WTC11 (cell line): ENCODE data around the gene USP13. TPM values are rescaled to one million over a fixed set of nuclear protein-coding genes. Genes with fewer than 3 reads are reported as not detected.
A peak's percentile ranks its signal among the peaks of the same experiment; 100 is the strongest.

Experiments used
- ATAC-seq: fragments of 200-7000 bp; cut with Tn5 transposase; 2 replicates; pipeline ENCODE4 v1.10.0; 2021; ENCODE audit warnings: mild to moderate bottlenecking, moderate library complexity
- CTCF ChIA-PET: fragments of 300-600 bp; sonication (Branson Sonifier 250); formaldehyde crosslinking; loops from one replicate; lab custom pipeline; 2021; ENCODE audit warnings: antibody characterized with exemption; lab: Charles Lee
- POLR2A ChIA-PET: fragments of 350-600 bp; sonication (Branson Sonifier 250); formaldehyde crosslinking; loops from one replicate; lab custom pipeline; 2021; ENCODE audit warnings: antibody characterized with exemption; lab: Charles Lee
- DNase-seq: peaks from one replicate; pipeline ENCODE4 v3.0.0; 2021; ENCODE audit warnings: low spot score
- H3K27ac Mint-ChIP-seq: 2 replicates; pipeline ENCODE4 v1.8.0; 2021; ENCODE audit warnings: mixed read lengths
- H3K27me3 Mint-ChIP-seq: 2 replicates; pipeline ENCODE4 v1.8.0; 2021; ENCODE audit warnings: low read depth, mild to moderate bottlenecking, moderate library complexity, mixed read lengths
- H3K36me3 Mint-ChIP-seq: 2 replicates; pipeline ENCODE4 v1.8.0; 2021; ENCODE audit warnings: mixed read lengths
- H3K4me1 Mint-ChIP-seq: 2 replicates; pipeline ENCODE4 v1.8.0; 2022; ENCODE audit warnings: mixed read lengths
- H3K4me3 Mint-ChIP-seq: 2 replicates; pipeline ENCODE4 v1.8.0; 2021; ENCODE audit warnings: mild to moderate bottlenecking, moderate library complexity, mixed read lengths
- H3K9me3 Mint-ChIP-seq: 2 replicates; pipeline ENCODE4 v1.8.0; 2021; ENCODE audit warnings: mixed read lengths
- ESRRA ChIP-seq: sonication (generic); formaldehyde crosslinking; IDR thresholded peaks from 2 replicates; pipeline ENCODE4 v1.8.1; 2022; ENCODE audit warnings: mild to moderate bottlenecking, missing genetic modification reagents, borderline replicate concordance
- FOXP1 ChIP-seq: sonication (generic); formaldehyde crosslinking; IDR thresholded peaks from 2 replicates; pipeline ENCODE4 v1.8.0; 2022; ENCODE audit warnings: missing genetic modification reagents, mild to moderate bottlenecking, moderate library complexity, borderline replicate concordance
- HMGA2 ChIP-seq: fragments of 250-450 bp; sonication (Bioruptor Pico); IDR thresholded peaks from 2 replicates; pipeline ENCODE4 v1.4.0; 2021; ENCODE audit warnings: mild to moderate bottlenecking, moderate library complexity
- NFYB ChIP-seq: sonication (generic); formaldehyde crosslinking; conservative IDR thresholded peaks from 2 replicates; pipeline ENCODE4 v1.8.0; 2022; ENCODE audit warnings: low read depth, missing genetic modification reagents
- NR1H2 ChIP-seq: sonication (generic); formaldehyde crosslinking; IDR thresholded peaks from 2 replicates; pipeline ENCODE4 v1.9.0; 2021; ENCODE audit warnings: mild to moderate bottlenecking, moderate library complexity, missing genetic modification reagents
- PRRX2 ChIP-seq: fragments of 250-450 bp; sonication (Bioruptor Pico); IDR thresholded peaks from 2 replicates; pipeline ENCODE4 v1.8.0; 2021; ENCODE audit warnings: mild to moderate bottlenecking
- RORB ChIP-seq: fragments of 250-450 bp; sonication (Bioruptor Pico); IDR thresholded peaks from 2 replicates; pipeline ENCODE4 v1.9.0; 2021; ENCODE audit warnings: mild to moderate bottlenecking
- SOX15 ChIP-seq: fragments of 250-450 bp; sonication (Bioruptor Pico); IDR thresholded peaks from 2 replicates; pipeline ENCODE4 v1.9.0; 2021; ENCODE audit warnings: mild to moderate bottlenecking
- TEAD1 ChIP-seq: sonication (generic); formaldehyde crosslinking; IDR thresholded peaks from 2 replicates; pipeline ENCODE4 v1.8.0; 2022; ENCODE audit warnings: mild to moderate bottlenecking, missing genetic modification reagents
- ZNF138 ChIP-seq: sonication (generic); formaldehyde crosslinking; conservative IDR thresholded peaks from 2 replicates; pipeline ENCODE4 v1.8.1; 2022; ENCODE audit warnings: mild to moderate bottlenecking, moderate library complexity, missing genetic modification reagents
- ZNF232 ChIP-seq: sonication (generic); formaldehyde crosslinking; IDR thresholded peaks from 2 replicates; pipeline ENCODE4 v1.8.0; 2022; ENCODE audit warnings: mild to moderate bottlenecking, missing genetic modification reagents
- ZNF423 ChIP-seq: fragments of 250-450 bp; sonication (Bioruptor Pico); IDR thresholded peaks from 2 replicates; pipeline ENCODE4 v2.1.2; 2022; ENCODE audit warnings: mild to moderate bottlenecking, moderate library complexity
- ZNF671 ChIP-seq: fragments of 250-450 bp; sonication (Bioruptor Pico); IDR thresholded peaks from 2 replicates; pipeline ENCODE4 v1.8.0; 2021; ENCODE audit warnings: mild to moderate bottlenecking
- total RNA-seq: library from RNA; stranded (reverse); gene quantifications from 3 replicates; pipeline ENCODE4 v1.2.3, GENCODE V29; 2021
- TF ChIP-seq, protein P1 (sequence below): sonication (generic); formaldehyde crosslinking; IDR thresholded peaks from 2 replicates; pipeline ENCODE4 v1.8.1; 2023; ENCODE audit warnings: mild to moderate bottlenecking, missing genetic modification reagents, moderate library complexity
- TF ChIP-seq, protein P2 (sequence below): sonication (generic); formaldehyde crosslinking; IDR thresholded peaks from 2 replicates; pipeline ENCODE4 v1.8.1; 2023; ENCODE audit warnings: mild to moderate bottlenecking, missing genetic modification reagents
- TF ChIP-seq, protein P3 (sequence below): sonication (generic); formaldehyde crosslinking; IDR thresholded peaks from 2 replicates; pipeline ENCODE4 v1.8.1; 2023; ENCODE audit warnings: mild to moderate bottlenecking, moderate library complexity, missing genetic modification reagents
- TF ChIP-seq, protein P4 (sequence below): sonication (generic); formaldehyde crosslinking; IDR thresholded peaks from 2 replicates; pipeline ENCODE4 v1.8.1; 2023; ENCODE audit warnings: mild to moderate bottlenecking, missing genetic modification reagents
- TF ChIP-seq, protein P5 (sequence below): sonication (generic); formaldehyde crosslinking; IDR thresholded peaks from 2 replicates; pipeline ENCODE4 v1.8.1; 2022; ENCODE audit warnings: mild to moderate bottlenecking, missing genetic modification reagents, moderate library complexity, borderline replicate concordance
- TF ChIP-seq, protein P6 (sequence below): sonication (generic); formaldehyde crosslinking; IDR thresholded peaks from 2 replicates; pipeline ENCODE4 v1.8.1; 2022; ENCODE audit warnings: mild to moderate bottlenecking, moderate library complexity, missing genetic modification reagents
- TF ChIP-seq, protein P7 (sequence below): fragments of 250-450 bp; sonication (Bioruptor Pico); IDR thresholded peaks from 2 replicates; pipeline ENCODE4 v1.9.0; 2021; ENCODE audit warnings: mild to moderate bottlenecking

Gene USP13
- total RNA-seq, 1 experiment from 2014 or later = 26.8 TPM

DNA sequence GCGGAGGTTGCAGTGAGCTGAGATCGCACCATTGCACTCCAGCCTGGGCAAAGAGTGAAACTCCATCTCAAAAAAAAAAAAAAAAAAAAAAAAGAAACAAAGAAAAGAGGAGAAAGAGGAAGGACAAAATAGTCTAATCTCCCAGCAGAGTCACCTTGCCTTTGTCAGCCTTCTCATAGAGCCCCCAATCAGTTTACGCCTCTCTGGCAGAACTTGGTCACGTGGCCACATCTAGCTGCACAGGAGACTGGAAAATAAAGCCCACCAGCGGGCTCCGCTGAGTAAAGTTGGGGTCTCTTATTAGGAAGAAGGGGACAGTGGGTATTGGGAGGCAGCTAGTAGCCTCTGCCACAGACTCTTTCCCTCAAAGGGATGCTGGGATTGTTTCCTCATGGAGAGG is 41.9 kb downstream of the USP13 start:
- POLR2A ChIA-PET = no interaction called here
- ATAC-seq (no peak), DNase-seq (no peak)
- H3K9me3 Mint-ChIP-seq = no peaks in the 10 kb centered on the region
- TF ChIP-seq FOXP1 (no peak), ZNF138 (CRISPR knock-in tag) (no peak), SOX15 (CRISPR knock-in tag) (no peak)
- TF ChIP-seq, protein P1, sequence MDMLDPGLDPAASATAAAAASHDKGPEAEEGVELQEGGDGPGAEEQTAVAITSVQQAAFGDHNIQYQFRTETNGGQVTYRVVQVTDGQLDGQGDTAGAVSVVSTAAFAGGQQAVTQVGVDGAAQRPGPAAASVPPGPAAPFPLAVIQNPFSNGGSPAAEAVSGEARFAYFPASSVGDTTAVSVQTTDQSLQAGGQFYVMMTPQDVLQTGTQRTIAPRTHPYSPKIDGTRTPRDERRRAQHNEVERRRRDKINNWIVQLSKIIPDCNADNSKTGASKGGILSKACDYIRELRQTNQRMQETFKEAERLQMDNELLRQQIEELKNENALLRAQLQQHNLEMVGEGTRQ (CRISPR knock-in tag) = 0 out of 2 replicates have a peak, but pooled peaks have one; percentile 6
- TF ChIP-seq, protein P2, sequence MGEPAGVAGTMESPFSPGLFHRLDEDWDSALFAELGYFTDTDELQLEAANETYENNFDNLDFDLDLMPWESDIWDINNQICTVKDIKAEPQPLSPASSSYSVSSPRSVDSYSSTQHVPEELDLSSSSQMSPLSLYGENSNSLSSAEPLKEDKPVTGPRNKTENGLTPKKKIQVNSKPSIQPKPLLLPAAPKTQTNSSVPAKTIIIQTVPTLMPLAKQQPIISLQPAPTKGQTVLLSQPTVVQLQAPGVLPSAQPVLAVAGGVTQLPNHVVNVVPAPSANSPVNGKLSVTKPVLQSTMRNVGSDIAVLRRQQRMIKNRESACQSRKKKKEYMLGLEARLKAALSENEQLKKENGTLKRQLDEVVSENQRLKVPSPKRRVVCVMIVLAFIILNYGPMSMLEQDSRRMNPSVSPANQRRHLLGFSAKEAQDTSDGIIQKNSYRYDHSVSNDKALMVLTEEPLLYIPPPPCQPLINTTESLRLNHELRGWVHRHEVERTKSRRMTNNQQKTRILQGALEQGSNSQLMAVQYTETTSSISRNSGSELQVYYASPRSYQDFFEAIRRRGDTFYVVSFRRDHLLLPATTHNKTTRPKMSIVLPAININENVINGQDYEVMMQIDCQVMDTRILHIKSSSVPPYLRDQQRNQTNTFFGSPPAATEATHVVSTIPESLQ (CRISPR knock-in tag) = no peak
- no peak overlapping the region for H3K27ac Mint-ChIP-seq
- no peaks in the 10 kb centered on the region for H3K27me3 Mint-ChIP-seq
- H3K36me3 Mint-ChIP-seq = peaks cover 21% of the 10 kb centered on the region
- CTCF ChIA-PET = no interaction called here
- no peak overlapping the region for H3K4me3 Mint-ChIP-seq
- peaks cover 15% of the 10 kb centered on the region for H3K4me1 Mint-ChIP-seq

DNA sequence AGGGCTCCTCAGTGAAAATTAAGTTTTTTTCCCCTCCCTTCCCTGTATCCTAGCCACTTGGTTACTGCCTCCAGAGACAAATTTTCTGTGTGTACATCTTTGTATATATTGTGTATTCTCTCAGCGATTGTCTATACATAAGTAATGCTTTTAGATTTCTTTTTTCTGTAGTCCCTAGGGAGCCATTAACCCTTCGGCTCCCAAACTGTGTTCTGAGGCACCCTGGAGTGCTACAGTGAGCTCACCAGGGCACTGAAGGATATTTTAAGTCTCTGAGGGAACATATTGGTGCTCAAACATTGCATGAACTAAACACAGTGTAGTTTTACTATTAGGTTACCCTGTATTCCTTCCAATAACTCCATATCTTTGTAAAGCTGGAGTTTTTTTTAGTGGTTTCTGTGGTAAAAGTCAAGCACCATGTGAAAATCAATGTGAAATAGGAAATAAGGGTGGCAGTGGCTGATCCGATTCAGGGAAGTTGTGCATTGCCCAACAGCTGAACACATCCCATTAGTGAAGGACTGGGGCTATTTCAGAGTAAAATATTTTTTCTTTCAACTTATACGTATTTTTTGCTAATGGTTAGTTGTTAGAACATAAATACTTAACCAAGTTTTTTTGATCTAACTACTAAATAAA is 43.0 kb downstream of the USP13 start:
- Mint-ChIP-seq H3K27me3 (no peaks in the 10 kb centered on the region), H3K4me3 (no peak overlapping the region), H3K27ac (peak overlapping the region; percentile 54), H3K9me3 (no peaks in the 10 kb centered on the region), H3K36me3 (peaks cover 14% of the 10 kb centered on the region), H3K4me1 (peaks cover 20% of the 10 kb centered on the region)
- ChIA-PET POLR2A (no interaction called here), CTCF (interaction anchor here (0.7 to 1.2 kb wide), 2 partner anchors 46 to 262 kb away, joined by 3 to 7 read pairs; no protein-coding TSS in a partner anchor)
- DNase-seq (no peak), ATAC-seq (no peak)
- TF ChIP-seq ZNF423 (CRISPR knock-in tag) (no peak; the same call in 1 of the 2 replicates), NR1H2 (CRISPR knock-in tag) (no peak), ESRRA (no peak), TEAD1 (CRISPR knock-in tag) (no peak), NFYB (CRISPR knock-in tag) (no peak), HMGA2 (CRISPR knock-in tag) (no peak), RORB (CRISPR knock-in tag) (no peak), ZNF232 (no peak), ZNF671 (CRISPR knock-in tag) (no peak), PRRX2 (CRISPR knock-in tag) (no peak)
- TF ChIP-seq, protein P2 (CRISPR knock-in tag) = no peak
- TF ChIP-seq, protein P3, sequence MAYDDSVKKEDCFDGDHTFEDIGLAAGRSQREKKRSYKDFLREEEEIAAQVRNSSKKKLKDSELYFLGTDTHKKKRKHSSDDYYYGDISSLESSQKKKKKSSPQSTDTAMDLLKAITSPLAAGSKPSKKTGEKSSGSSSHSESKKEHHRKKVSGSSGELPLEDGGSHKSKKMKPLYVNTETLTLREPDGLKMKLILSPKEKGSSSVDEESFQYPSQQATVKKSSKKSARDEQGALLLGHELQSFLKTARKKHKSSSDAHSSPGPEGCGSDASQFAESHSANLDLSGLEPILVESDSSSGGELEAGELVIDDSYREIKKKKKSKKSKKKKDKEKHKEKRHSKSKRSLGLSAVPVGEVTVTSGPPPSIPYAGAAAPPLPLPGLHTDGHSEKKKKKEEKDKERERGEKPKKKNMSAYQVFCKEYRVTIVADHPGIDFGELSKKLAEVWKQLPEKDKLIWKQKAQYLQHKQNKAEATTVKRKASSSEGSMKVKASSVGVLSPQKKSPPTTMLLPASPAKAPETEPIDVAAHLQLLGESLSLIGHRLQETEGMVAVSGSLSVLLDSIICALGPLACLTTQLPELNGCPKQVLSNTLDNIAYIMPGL = no peak
- TF ChIP-seq, protein P4, sequence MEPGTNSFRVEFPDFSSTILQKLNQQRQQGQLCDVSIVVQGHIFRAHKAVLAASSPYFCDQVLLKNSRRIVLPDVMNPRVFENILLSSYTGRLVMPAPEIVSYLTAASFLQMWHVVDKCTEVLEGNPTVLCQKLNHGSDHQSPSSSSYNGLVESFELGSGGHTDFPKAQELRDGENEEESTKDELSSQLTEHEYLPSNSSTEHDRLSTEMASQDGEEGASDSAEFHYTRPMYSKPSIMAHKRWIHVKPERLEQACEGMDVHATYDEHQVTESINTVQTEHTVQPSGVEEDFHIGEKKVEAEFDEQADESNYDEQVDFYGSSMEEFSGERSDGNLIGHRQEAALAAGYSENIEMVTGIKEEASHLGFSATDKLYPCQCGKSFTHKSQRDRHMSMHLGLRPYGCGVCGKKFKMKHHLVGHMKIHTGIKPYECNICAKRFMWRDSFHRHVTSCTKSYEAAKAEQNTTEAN = no peak
- TF ChIP-seq, protein P1 (CRISPR knock-in tag) = no peak
- TF ChIP-seq, protein P5, sequence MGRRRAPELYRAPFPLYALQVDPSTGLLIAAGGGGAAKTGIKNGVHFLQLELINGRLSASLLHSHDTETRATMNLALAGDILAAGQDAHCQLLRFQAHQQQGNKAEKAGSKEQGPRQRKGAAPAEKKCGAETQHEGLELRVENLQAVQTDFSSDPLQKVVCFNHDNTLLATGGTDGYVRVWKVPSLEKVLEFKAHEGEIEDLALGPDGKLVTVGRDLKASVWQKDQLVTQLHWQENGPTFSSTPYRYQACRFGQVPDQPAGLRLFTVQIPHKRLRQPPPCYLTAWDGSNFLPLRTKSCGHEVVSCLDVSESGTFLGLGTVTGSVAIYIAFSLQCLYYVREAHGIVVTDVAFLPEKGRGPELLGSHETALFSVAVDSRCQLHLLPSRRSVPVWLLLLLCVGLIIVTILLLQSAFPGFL (CRISPR knock-in tag) = no peak
- TF ChIP-seq, protein P6, sequence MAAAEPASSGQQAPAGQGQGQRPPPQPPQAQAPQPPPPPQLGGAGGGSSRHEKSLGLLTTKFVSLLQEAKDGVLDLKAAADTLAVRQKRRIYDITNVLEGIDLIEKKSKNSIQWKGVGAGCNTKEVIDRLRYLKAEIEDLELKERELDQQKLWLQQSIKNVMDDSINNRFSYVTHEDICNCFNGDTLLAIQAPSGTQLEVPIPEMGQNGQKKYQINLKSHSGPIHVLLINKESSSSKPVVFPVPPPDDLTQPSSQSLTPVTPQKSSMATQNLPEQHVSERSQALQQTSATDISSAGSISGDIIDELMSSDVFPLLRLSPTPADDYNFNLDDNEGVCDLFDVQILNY (CRISPR knock-in tag) = no peak
- TF ChIP-seq, protein P7, sequence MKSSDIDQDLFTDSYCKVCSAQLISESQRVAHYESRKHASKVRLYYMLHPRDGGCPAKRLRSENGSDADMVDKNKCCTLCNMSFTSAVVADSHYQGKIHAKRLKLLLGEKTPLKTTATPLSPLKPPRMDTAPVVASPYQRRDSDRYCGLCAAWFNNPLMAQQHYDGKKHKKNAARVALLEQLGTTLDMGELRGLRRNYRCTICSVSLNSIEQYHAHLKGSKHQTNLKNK (CRISPR knock-in tag) = no peak
